HG03175 (cell line): ENCODE measurements around the gene GPX4.

ENCODE experiments used
- ATAC-seq: cut with Tn5 transposase; IDR thresholded peaks from one replicate; pipeline ENCODE4 v1.9.1; 2021; ENCODE audit warnings: mild to moderate bottlenecking, moderate library complexity; ENCODE audit not compliant: unreplicated experiment

The GPX4 gene

GRCh38 chr19:1068009-1069001 is 35.5 kb upstream of the GPX4 start:
- ATAC-seq: no peak

- ATAC-seq: no peak
These were observed 34.6 kb upstream of the GPX4 start for GRCh38 chr19:1069009-1069779.

GRCh38 chr19:1070576-1070930 is 33.2 kb upstream of the GPX4 start:
- no peak for ATAC-seq

- no peak for ATAC-seq
These were observed 32.6 kb upstream of the GPX4 start for GRCh38 chr19:1070931-1071791.

GRCh38 chr19:1072371-1073015 is 31.3 kb upstream of the GPX4 start:
- no peak for ATAC-seq

GRCh38 chr19:1073063-1073955 is 30.5 kb upstream of the GPX4 start:
- no peak for ATAC-seq

GRCh38 chr19:1073956-1074517 is 29.8 kb upstream of the GPX4 start:
- no peak for ATAC-seq

- ATAC-seq: no peak
These were observed 29.1 kb upstream of the GPX4 start for GRCh38 chr19:1074544-1075283.

GRCh38 chr19:1076046-1076386 is 27.8 kb upstream of the GPX4 start:
- no peak for ATAC-seq

- peak; percentile 61 for ATAC-seq
These were observed 26.8 kb upstream of the GPX4 start for GRCh38 chr19:1076951-1077350.

GRCh38 chr19:1079566-1080111 is 24.2 kb upstream of the GPX4 start:
- ATAC-seq: no peak

- no peak for ATAC-seq
These were observed 23.2 kb upstream of the GPX4 start for GRCh38 chr19:1080360-1081161.

GRCh38 chr19:1081301-1082164 is 22.3 kb upstream of the GPX4 start:
- no peak for ATAC-seq

GRCh38 chr19:1082165-1082927 is 21.4 kb upstream of the GPX4 start:
- ATAC-seq: no peak

GRCh38 chr19:1082928-1083816 is 20.6 kb upstream of the GPX4 start:
- no peak for ATAC-seq
